CD1c-positive myeloid dendritic cell (primary cell): Measurements from ENCODE around the gene RACGAP1.

Source experiments
- DNase-seq: peaks from one replicate; pipeline ENCODE4 v3.0.0-alpha.2; 2016; ENCODE audit errors: extremely low spot score

RACGAP1 gene

DNA sequence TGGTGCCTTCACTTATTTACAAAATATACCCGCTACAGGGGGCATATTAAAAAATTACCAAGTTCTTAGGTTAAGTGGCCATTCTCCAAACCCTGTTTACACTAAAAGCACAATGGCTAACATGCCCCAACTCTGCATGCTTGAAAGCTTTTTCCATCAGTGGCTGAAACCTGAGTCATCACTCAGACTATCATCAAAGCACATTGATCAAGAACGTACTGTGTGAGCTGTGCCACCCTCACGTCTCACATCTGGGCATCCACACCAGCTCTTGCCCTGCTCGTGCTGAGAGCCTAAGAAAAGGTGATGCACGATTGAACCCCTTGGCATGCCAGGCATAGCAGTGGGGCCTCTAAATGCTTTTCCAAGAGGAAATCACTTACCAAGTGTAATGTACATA lies 39.3 kb downstream of the RACGAP1 start:
- DNase-seq, result no peak

DNA sequence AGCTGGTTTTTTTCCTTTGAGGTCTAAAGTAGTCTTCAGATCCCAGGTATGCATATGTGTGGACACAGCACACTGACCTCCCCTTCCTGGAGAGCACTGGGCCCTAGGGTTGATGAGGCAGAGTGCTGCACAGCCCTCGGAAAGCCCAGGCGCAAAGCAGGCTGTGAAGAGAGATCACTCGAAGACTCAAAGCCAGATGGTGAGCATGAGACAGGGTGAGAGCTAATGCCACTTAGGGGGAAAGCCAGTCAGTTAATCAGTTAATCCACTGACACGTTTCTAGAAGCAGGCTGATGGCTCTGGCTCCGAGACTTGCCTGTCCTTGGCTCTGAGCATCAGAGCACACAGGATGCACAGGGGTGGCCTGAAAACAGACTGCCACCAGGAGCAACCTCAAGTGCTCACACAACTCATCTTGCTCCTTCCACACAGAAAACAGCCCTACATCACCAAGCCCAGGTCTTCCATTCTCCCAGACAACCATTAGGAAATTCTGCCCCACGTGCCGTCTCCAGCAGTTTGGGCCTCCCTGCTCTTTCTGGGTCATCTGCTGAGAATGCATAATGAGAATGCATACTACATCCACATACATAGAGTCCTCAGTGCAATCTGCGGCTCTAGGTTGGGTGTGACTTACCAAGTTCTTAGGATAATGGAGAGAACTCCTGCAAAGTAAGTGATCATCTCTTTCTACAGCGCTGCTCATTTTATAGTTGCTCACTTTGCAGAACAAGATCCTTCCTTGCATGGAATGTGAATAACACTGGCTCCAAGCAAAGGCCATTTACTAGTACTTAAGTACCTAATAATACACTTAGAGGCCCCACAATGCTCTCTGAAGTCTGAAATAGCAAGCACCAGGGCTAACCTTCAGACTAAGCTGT lies 40.6 kb downstream of the RACGAP1 start:
- no peak for DNase-seq

DNA sequence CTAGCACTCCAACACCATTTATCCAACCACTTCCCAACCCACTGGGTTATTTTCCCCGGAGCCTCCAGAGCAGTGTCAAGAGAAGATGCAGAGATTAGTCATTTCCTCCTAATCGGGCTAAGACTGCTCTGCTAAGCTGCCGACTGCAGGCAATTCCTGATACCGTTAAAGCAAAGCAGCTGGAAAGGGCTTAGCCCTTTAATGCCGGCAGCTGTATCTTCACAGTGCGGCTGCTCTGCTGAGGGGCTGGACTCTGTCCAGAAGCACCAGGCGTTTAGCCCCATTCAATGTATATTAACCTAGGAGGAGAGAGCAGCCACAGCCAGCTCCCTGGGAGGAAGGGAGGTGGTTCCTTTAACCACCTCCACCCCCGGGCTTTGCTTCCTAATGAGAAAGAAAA lies 41.4 kb downstream of the RACGAP1 start:
- peak; percentile 58 for DNase-seq

DNA sequence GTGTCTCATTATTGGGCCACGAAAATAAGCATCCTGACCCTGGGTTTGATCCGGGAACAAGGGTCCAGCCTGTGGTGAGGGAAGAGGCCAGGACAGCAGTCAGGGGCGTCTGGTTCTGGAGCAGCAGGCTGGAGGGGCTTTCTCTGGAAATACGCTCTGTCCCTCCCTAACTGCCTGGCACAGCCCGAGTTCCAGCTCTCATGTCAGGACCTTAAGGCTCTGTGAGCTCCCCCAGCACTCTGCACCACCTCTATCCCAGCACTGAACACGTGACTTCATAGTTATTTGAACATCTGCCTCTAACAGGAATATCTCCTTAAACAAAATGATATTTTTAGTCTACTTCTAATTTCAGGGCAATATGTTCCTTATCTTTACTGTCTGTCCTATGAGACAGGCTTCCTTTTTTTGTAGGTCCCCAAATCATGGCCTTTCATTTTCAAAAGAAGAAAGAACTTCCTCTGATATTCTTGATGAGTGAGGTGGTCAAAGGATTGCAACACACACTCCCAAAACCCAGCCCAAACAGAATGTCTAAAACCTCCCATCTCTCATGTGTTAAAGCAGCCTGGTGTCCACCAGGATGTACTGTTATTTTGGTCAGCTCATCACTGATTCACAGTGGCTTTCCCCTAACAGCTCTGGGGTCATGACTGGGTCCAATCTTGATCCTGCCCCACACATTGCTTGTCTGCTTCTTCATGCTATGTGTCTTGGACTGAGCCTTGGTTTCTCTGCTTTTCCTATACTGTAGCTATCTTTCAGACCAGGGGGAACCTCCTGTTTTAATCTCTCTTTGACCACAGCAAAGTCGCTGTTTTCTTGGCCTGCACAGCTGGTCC lies 42.8 kb downstream of the RACGAP1 start:
- DNase-seq, result peak; percentile 80

DNA sequence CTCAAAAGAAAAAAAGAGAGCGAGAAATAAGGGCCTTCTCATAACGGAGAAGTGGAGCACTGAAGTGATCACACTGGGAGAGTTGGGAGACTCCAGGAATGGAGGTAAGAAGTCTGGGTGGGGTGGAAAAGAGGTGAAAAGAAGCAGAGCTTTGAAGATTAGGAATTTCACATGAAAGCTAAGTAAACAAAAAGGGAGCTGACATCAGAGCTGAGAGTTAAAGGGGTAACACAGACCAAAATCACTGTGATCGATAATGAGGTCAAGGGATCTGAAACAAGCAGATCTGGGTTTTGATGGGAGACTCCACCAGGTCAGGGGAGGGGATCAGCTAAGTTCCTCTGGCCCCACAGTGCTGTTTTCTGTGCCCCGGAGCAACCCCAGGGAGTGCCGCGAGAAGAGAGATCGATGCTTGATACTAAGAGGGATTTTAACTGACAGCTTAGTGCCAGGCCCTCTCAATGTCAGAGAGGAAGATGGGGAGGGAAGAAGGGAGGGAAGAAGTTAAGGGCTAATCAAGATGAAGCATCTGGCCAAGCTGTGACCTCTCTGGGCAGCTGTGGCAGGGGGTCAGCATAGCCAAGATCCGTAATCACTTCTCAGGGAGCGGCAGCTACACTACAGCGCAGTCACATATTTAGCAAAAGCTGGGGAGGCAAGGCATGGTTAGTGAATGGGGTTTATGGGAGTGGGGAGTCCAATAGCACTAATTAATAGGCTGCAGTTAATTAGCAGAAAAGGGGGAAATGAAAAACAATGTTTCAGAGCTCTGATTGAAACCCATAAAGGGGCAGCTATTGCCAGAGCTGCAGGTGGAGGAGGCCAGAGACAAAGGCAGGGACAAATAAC lies 44.6 kb downstream of the RACGAP1 start:
- no peak for DNase-seq

DNA sequence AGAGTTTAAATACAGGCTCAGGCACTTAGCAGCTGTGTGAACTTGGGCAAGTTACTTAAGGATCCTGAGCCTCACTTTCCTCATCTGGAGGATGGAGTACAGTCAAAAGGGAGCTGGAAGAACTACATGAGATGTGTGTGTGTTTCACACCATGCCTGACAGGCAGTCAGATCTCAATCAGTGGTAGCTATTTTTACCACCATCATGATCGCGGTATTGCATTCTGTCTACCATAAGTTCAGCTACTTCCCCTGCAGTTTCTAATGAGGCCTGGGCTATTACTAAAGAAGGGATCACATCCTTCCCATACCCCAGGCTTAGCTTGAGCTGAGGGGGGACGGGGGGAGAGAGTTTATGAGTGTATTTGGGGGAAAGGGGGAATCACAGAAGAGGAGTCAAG lies 45.5 kb downstream of the RACGAP1 start:
- no peak for DNase-seq

DNA sequence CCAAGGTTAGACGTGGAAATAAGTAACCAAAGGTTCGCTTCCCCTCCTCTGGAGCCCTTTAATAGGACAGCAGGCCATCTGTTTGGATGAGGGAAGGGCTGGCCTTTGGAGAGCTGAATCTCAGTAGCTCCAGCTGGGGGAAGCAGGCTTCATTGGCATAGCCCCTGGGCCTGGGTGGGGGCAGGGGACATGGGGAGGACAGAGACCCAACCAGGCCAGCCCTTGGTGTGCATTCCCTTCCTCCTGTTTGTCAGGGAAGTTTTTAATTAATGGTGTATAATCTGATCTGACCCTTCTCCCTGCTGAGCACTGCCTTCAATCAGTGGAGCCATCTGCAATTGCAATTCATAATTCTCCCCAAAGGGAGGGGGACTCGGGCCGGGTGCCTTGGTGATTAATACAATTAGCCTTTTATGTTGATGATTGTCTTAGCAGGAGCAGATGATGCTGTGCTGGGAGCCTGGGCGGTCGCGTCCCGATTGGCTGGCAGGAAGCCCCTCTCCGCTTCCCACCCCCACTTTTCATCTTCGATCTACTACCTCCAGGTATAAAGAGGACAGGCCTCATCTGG lies 46.2 kb downstream of the RACGAP1 start:
- DNase-seq, result no peak

DNA sequence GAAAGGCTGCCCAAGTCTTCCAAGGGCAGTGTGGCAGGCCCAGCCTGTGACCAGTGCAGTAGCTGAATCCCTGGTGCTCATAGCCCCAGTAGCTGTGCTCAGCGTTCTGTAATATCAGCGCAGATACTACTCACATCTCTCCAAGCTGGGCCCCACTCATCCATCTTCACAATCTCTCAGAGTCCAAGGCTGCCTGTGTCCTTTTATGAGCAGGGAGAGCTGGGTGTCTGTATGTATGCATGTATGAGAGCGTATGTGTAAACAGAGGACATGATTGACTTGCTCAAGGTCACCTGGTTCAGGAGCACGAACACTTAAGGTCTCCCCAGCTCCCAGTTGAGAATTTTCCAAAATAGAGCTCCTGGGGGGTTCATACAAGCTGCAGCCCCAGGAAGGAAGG lies 47.2 kb downstream of the RACGAP1 start:
- no peak for DNase-seq

DNA sequence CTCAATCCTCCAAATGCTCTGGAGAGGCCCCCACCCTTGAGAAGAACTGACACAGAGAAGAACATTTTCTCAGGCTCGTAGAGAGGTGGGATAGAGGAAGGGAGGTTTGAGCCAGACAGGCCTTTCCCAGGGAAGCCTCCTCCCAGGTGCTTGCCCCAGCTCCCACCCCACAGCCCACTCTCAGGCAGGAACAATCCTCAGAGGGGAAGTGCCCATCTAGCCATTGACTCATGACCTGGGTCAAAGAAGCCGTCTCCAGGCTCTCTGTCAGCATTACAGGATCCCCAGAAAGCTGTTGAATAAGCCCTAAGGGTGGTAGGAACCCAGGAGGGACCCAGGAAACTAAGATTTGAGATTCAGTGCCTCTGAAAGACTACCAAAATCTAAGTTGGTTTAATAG lies 48.7 kb downstream of the RACGAP1 start:
- DNase-seq, result peak; percentile 55

DNA sequence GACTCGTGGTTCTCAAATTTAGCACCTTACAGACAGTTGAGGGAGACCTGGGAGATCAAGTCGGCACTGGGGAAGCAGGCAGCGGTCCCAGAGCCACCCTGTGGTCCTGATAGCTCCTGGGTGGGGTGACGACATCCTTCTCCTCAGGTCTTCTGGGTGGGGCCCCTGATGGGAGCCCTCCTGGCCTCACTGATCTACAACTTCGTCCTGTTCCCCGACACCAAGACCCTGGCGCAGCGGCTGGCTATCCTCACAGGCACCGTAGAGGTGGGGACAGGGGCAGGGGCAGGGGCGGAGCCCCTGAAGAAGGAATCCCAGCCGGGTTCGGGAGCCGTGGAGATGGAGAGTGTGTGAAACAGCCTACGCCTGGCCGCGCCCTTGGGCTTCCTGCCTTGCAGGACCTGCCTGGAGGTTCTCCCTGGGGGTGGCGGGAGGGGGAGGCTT lies 50.0 kb downstream of the RACGAP1 start:
- DNase-seq, result no peak

DNA sequence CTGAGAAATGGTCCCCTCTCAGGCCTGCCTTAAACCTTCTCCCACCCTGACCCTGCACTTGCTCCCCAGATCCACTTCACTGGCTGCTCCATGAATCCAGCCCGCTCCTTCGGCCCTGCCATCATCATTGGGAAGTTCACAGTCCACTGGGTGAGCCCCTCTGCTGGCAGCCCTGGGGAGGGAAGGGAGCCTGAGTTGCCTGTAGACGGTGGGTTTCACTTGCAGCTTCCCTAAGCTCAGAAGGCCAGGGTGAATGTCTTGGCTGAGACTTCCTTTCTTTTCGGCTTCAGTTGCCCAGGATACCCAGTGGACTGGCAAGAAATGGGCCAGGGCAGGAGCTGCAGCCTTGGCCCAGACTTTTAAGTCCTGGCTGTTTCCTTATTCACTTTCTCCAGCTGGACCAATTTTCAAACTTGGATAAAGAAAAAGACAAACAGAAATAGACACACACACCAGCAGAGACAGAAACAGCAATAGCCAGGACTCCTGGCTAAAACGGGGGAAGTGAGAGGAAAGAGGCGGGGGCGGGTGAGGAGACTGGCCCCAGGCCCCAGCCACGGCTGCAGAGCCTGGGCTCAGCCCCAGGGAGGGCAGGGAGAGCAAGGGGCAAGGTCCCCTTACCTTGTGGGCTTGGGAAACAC lies 50.5 kb downstream of the RACGAP1 start:
- DNase-seq, result peak; percentile 61

DNA sequence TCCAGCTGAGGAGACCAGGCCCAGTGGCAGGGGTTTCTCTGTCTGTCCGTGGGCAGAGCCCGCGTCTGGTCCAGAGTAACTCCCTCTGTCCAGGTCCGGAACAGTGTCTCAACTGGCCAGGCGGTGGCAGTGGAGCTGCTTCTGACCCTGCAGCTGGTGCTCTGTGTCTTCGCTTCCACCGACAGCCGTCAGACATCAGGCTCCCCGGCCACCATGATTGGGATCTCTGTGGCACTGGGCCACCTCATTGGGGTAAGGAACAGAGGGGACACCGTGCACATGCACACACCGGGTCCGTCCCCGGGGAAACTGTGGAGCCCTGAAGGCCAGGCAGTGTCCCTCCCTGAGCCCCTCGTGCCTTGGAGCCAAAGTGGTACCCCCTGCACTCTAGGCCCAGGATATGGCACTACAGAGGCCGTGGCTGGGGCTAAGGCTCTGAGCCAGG lies 51.0 kb downstream of the RACGAP1 start:
- DNase-seq, result peak; percentile 40

DNA sequence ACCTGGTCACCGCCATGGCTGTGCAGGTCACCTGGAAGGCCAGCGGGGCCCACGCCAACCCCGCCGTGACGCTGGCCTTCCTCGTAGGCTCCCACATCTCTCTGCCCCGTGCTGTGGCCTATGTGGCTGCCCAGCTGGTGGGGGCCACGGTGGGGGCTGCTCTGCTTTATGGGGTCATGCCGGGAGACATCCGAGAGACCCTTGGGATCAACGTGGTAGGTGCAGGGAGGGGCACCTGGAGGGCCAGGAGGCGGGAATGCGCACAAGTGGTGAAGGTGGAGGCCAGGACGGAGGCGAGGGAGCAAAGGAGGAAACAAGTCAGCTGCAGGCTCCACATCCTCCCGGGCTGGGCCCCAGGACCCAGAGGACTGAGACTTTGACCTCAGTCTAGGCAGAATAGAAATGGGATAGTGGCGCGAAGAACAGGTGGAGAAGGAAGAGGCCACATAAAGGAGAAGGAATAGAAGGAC lies 51.9 kb downstream of the RACGAP1 start:
- no peak for DNase-seq

DNA sequence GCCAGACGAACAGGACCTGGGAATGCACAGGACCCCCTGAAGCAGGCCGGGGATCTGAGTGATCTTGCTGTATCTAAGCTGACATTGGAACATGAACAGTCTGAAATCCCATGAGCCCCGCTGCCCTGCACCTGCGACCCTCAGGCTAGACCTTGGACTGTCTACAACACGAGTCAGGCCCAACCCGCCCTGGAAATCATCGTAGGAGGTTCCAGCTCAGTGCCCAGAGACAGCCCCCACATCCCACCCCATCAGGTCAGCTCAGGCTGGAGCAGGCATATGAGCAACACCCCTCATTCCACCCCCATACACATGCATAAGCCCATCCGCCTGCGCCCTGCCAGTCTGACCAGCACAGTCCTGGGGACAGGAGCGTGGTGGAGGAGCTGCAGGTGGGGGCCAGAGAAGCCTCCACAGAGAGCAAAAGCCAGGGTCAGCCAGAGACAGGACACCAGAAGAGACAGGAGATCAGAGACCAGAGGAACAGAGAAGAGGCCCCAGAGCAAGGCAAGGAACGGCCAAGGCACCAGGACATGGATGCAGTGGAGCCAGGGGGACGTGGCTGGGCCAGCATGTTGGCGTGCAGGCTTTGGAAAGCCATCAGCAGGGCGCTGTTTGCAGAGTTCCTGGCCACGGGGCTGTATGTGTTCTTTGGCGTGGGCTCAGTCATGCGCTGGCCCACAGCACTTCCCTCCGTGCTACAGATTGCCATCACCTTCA lies 52.5 kb downstream of the RACGAP1 start, which contains the start of gene AQP6:
TSS of gene AQP6 (plus strand) at position 307 of the 720 bp plus-strand sequence. CDS start at position 534, 227 bp downstream.
- DNase-seq, result no peak

DNA sequence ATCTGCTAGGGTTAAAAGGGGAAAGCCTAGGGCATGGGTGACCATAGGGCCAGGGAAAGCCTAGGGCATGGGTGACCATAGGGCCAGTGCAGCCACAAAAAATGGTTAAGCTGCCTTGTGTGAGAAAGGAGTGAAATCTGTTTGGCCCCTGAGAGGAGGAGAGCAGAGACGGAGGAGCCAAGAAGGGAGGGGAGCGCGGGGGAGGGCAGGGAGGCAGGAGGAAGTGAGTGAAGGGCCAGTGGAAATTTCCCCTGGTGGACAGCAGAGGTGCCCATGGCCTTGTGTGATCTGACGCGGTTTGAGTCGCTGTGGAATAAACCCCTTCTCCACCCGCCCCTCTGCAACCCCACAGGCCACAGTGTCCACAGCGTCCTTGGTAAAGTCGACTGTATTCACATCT lies 53.2 kb downstream of the RACGAP1 start:
- no peak for DNase-seq

DNA sequence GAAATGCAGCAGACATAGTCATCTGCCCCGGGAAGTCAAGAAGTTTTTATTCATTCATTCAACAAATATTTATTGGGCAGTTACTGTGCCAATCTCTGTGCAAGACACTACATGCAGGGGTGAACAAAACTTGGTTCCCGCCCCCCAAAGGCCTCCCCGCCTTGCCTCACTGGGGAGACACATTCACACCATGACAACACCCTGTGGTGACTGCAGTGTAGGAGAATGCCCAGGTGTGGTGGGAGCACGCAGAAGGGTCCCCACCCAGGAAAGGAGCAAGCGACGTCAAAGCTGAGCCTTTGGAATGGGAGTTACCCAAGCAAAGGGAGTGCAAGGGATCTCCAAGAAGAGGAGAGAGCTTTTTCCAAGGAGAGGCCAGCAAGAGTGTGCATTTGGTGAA lies 54.2 kb downstream of the RACGAP1 start:
- no peak for DNase-seq

DNA sequence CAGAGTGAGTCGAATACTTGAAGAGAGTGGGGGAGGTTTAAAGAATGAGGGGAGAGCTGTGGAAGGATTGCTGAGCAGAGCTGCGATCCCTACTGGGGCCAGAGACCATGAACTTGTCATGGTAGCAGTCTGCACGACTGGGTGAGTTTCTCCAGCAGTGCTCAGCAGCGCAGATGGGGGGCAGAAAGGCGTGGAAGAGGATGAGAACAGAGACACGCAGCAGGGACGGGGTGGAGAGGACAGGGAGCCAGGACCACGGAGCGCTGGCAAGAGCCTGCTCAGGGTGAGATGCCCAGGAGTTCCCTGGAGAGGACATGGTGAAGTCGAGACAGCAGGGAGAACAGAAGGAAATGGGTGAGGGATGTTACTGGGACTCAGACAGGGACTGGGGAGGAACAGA lies 54.6 kb downstream of the RACGAP1 start:
- DNase-seq, result no peak

DNA sequence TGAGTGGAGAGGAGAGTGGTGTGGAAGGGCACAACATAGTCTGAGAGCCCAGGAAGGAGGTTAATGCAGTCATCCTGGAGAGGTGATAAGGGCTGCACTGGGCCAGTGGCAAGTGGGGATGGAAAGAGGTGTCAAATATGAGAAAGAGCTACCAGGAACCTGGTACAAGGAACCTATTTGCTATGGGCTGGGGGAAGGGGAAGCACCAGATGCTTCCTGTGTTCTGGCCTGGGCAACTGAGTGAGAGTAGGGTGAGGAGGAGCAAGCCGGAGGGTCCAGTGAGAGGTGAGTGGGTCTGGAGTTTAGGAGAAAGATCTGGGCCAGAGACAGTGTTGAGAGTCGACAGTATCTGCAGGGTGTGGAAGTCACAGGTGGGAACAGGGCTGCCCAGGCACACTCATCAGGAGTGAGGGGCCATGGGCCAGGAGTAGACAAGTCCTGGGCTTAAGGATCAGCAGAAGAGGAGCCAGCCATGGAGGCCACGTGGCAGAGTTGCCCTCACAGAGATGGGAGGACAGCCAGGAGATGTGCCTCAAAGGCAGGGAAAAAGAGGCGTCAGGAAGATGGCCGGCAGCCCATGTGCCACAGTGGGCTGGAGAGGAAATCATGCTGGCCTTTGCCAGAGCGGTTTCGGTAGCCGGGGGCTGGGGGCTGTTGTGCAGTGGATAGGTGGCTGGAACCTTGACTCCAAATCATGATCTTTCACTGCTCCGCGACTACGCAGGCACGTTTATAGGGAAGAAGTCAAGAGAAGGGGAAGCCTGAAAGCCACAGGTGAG lies 55.5 kb downstream of the RACGAP1 start:
- no peak for DNase-seq

DNA sequence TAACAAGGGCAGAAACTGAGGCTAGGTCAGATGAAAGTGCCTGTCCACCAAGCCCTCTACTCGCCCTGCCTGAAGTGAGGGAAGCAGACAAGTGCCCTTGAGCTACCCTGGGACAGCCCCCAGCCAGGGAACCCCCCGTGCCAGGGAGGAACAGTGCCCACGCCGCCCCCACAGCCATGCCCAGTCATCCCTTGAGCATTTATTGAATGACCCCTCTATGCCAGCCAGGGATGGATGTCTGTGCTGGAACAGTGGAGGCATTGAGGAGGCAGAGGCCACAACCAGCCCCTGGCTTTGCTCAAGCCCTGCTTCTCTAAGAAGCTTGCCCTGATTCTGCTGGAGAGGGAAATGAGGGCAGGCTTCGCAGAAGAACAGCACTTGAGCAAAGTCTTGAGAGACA lies 56.3 kb downstream of the RACGAP1 start:
- no peak for DNase-seq
